Adrenal gland (tissue), 12 donors: ENCODE data around the gene DMWD. TPM values are rescaled to one million over a fixed set of nuclear protein-coding genes. Genes with fewer than 3 reads are reported as not detected.

Experiments used
- DNase-seq, 7 donors: peaks; one replicate each; pipeline ENCODE4 v3.0.0-alpha.2; 2019 to 2020
- H3K27ac ChIP-seq, 5 donors: fragments of 200-600 bp; sonication (generic) in 4 of 5; 1 replicate in 3 of 5; 2 replicates in 2 of 5; pipeline versions ENCODE4 v1.5.1 to v1.8.0; 2016 to 2020; ENCODE audit warnings: mild to moderate bottlenecking in 1 of 5
- H3K27me3 ChIP-seq: fragments of 200-600 bp; 2 replicates; pipeline ENCODE4 v1.8.0; 2021
- H3K36me3 ChIP-seq, 2 donors: fragments of 200-600 bp; replicated peaks in 1 of 2; 1 replicate in 1 of 2; 2 replicates in 1 of 2; pipeline versions ENCODE4 v1.5.1 to v1.8.0; 2018 to 2022
- H3K4me1 ChIP-seq, 2 donors: fragments of 200-600 bp; replicated peaks in 1 of 2; 1 replicate in 1 of 2; 2 replicates in 1 of 2; pipeline versions ENCODE4 v1.5.1 to v1.8.0; 2018 to 2021
- H3K4me3 ChIP-seq, 4 donors: fragments of 200-600 bp; sonication (generic) in 3 of 4; one replicate each; pipeline ENCODE4 v1.5.1; 2016 to 2018
- H3K9me3 ChIP-seq, 3 donors: fragments of 200-600 bp; sonication (generic) in 1 of 3; replicated peaks in 1 of 3; 1 replicate in 2 of 3; 2 replicates in 1 of 3; pipeline versions ENCODE4 v1.5.1 to v1.8.0; 2016 to 2021
- POLR2A ChIP-seq, 2 donors: fragments of 450-650 bp; IDR thresholded peaks; one replicate each; pipeline ENCODE4 v1.6.1; 2017; ENCODE audit warnings: antibody characterized with exemption in 2 of 2, mild to moderate bottlenecking in 2 of 2, moderate library complexity in 1 of 2
- WGBS, 4 donors: extraction: QIAGEN DNeasy Blood & Tissue Kit in 2 of 4; methylation state at CpG; one replicate each; pipeline versions ENCODE4 v1.1.5 to v1.1.7; 2013 to 2017; 5-methylcytosine and 5-hydroxymethylcytosine counted together
- intact Hi-C, 2 donors: fragments of 100-400 bp; cut with DNase I; formaldehyde crosslinking; loops; one replicate each; pipeline versions ENCODE4 v1.14.1 to v1.15.0; 2022 to 2023
- polyA plus RNA-seq, 3 donors: library from polyadenylated mRNA; stranded (reverse); fragments of 200-250 nt in 2 of 3; fragments of 350-450 nt in 1 of 3; fragmentation: Illumina TruSeq in 1 of 3; extraction: RNeasy Lipid Tissue Mini Kit (QIAGEN cat#74804) in 1 of 3; gene quantifications; one replicate each; pipeline ENCODE4 v1.2.3, GENCODE V29; 2013 to 2014
- total RNA-seq, 9 donors: library from RNA; depleted of rRNA in 4 of 9; stranded (reverse); fragments of >200 nt in 4 of 9; fragments of 120-200 nt in 1 of 9; fragmentation: NEBNext Ultra II Directional in 1 of 9; extraction: Animal tissue kit (Norgen Biotek cat#: 25700) in 1 of 9; gene quantifications; one replicate each; pipeline versions ENCODE4 v1.1.0 to v1.2.4, GENCODE V29; 2013 to 2023
- TF ChIP-seq, protein P1 (sequence below), 6 experiments: fragments of 450-650 bp in 4 of 6; fragments of 200-600 bp in 2 of 6; sonication (generic) in 1 of 6; IDR thresholded peaks; 1 replicate in 5 of 6; 2 replicates in 1 of 6; pipeline versions ENCODE4 v1.5.1 to v1.8.0; 2016 to 2021; ENCODE audit warnings: antibody characterized with exemption in 6 of 6, mild to moderate bottlenecking in 2 of 6, moderate library complexity in 1 of 6
- donor health status: healthy with polysubstance abuse.
- donor health status: Bipolar disorder and iron deficiency.
- donor health status: DM: yes; HTN: yes; CAD: no.
- donor health status: DM: no; HTN: no; CAD: no.
- donor health status: DM: no; HTN: no; CAD: no.
- donor health status: DM: yes; HTN: yes; CAD: no.

Gene DMWD
- total and polyA plus RNA-seq, 12 donors = 13.2 to 91.5 (median 34.0) TPM

DNA sequence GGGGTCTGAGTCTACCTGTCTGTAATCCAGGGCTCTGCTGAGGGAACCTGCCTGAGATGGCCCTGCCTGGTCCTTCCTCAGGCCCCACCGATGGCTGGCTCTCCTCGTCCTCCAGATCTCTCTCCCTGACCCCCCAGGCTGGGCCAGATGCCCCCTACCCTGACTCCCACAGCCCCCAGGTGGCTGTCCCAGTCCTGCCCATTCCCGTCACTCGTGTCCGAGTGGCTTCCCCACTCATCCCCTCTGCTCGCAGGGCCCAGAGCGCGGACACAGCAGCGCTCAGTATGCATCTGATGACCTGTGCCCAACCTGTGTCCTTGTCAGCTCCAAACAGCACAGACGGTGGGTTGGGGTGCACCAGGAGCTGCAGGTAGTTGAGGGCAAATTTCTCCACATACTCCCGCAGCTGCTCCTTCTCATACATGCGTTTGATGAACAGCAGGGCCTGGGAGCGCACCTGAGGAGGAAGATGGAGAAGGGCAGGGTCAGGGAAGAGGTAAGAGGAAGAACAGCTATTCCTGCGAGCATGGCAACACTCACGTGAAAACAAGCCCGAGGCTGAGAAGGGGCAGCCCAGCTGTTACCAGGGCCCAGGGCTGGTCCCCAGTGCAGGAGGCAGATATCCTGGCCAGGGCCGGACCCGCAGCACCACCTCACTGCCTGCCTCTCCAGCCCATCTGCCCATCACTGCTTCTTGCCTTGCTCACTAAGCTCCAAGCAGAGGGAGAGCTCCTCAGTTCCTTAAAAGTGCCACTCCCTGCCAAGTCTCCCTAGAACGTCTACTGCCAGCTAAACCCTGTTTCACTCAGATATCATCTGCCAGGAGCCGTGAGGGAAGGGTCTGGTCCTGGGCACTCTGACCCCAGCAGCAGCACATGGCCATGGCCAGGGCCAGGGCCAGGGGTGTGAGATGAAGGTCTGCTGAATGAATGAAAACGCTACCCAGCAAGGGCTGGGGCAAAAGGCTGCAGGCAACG, 33.6 kb upstream of the DMWD start:
- no peak for DNase-seq
- intact Hi-C loops = no loop called here
- Histone ChIP-seq H3K27me3 (no peaks in the 10 kb centered on the region), H3K4me3 (no peak overlapping the region), H3K4me1 (peaks cover 8% of the 10 kb centered on the region in 2 donors), H3K36me3 (peaks cover 0 to 84% of the 10 kb centered on the region in 2 donors), H3K27ac (no peak overlapping the region), H3K9me3 (no peaks in the 10 kb centered on the region)
- TF ChIP-seq, protein P1, sequence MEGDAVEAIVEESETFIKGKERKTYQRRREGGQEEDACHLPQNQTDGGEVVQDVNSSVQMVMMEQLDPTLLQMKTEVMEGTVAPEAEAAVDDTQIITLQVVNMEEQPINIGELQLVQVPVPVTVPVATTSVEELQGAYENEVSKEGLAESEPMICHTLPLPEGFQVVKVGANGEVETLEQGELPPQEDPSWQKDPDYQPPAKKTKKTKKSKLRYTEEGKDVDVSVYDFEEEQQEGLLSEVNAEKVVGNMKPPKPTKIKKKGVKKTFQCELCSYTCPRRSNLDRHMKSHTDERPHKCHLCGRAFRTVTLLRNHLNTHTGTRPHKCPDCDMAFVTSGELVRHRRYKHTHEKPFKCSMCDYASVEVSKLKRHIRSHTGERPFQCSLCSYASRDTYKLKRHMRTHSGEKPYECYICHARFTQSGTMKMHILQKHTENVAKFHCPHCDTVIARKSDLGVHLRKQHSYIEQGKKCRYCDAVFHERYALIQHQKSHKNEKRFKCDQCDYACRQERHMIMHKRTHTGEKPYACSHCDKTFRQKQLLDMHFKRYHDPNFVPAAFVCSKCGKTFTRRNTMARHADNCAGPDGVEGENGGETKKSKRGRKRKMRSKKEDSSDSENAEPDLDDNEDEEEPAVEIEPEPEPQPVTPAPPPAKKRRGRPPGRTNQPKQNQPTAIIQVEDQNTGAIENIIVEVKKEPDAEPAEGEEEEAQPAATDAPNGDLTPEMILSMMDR (IDR thresholded peaks at IDR 0.05) = no peak
- TF ChIP-seq POLR2A (IDR thresholded peaks at IDR 0.05) = no peak
- 72 to 84% (median 81%) methylated on average over 16 to 22 of the region's 22 CpGs for WGBS, 4 donors

GRCh38 chr19:45825263-45825605, 32.6 kb upstream of the DMWD start:
- H3K36me3 ChIP-seq = peaks cover 0 to 74% of the 10 kb centered on the region in 2 donors
- intact Hi-C loops = no loop called here
- TF ChIP-seq, protein P1 (IDR thresholded peaks at IDR 0.05) = no peak
- no peak for TF ChIP-seq POLR2A (IDR thresholded peaks at IDR 0.05)

GRCh38 chr19:45824531-45825262, 32.1 kb upstream of the DMWD start:
- H3K36me3 ChIP-seq = peaks cover 0 to 68% of the 10 kb centered on the region in 2 donors
- no peak for TF ChIP-seq POLR2A (IDR thresholded peaks at IDR 0.05)
- TF ChIP-seq, protein P1 (IDR thresholded peaks at IDR 0.05) = no peak
- H3K9me3 ChIP-seq = no peaks in the 10 kb centered on the region
- H3K4me1 ChIP-seq = peaks cover 8% of the 10 kb centered on the region in 2 donors
- DNase-seq = peak in 1 of 7 donors; percentile 17
- 75 to 83% (median 80%) methylated on average over 12 to 26 of the region's 26 CpGs for WGBS, 4 donors
- no peaks in the 10 kb centered on the region for H3K27me3 ChIP-seq
- peak overlapping the region in 3 of 5 donors; percentile 30 to 65 (median 56) for H3K27ac ChIP-seq
- no peak overlapping the region for H3K4me3 ChIP-seq
- intact Hi-C loops = no loop called here

More at GRCh38 chr19:45825263-45825605, 32.6 kb upstream of the DMWD start:
- WGBS, 4 donors = 91 to 100% (median 95%) methylated on average over 3 to 8 of the region's 8 CpGs
- no peak overlapping the region for H3K4me3 ChIP-seq
- peak overlapping the region in 2 of 5 donors; percentile 30 to 56 for H3K27ac ChIP-seq
- H3K4me1 ChIP-seq = peaks cover 8% of the 10 kb centered on the region in 2 donors
- no peaks in the 10 kb centered on the region for H3K9me3 ChIP-seq
- H3K27me3 ChIP-seq = no peaks in the 10 kb centered on the region
- no peak for DNase-seq

DNA sequence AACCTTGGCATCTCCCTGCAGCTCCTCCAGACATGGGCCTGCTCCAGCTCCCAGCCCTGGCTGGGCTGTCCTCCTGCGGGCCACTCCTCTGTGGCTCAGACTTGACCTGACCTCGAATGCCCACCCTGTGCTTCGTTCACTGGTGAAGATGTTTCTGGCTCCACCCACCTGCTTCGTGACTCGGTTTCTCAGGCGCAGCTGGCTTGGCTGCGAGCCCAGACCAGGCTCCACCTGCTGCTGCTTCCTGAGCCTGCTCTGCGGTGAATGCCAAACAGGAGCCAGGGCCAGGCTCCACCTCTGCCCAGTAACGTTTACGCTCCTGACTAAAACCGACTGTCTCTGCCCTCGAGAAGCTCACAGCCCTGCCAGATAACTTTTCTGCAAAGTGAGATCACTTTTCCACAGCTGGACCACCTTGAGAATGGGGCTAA, 31.4 kb upstream of the DMWD start:
- TF ChIP-seq, protein P1 (IDR thresholded peaks at IDR 0.05) = no peak
- TF ChIP-seq POLR2A (IDR thresholded peaks at IDR 0.05) = peak in 1 of 2 donors; percentile 43
- intact Hi-C loops = no loop called here
- no peaks in the 10 kb centered on the region for H3K27me3 ChIP-seq
- H3K4me3 ChIP-seq = no peak overlapping the region
- WGBS, 4 donors = 35 to 54% (median 41%) methylated on average over 9 to 12 of the region's 12 CpGs
- H3K27ac ChIP-seq = peak overlapping the region in 3 of 5 donors; percentile 30 to 65 (median 56)
- H3K4me1 ChIP-seq = peaks cover 8% of the 10 kb centered on the region in 2 donors
- DNase-seq = peak; percentile 66 to 91 (median 86)
- peaks cover 0 to 62% of the 10 kb centered on the region in 2 donors for H3K36me3 ChIP-seq
- H3K9me3 ChIP-seq = no peaks in the 10 kb centered on the region
